ENCODE measurements around the gene SLC7A1.

Gene SLC7A1

DNA sequence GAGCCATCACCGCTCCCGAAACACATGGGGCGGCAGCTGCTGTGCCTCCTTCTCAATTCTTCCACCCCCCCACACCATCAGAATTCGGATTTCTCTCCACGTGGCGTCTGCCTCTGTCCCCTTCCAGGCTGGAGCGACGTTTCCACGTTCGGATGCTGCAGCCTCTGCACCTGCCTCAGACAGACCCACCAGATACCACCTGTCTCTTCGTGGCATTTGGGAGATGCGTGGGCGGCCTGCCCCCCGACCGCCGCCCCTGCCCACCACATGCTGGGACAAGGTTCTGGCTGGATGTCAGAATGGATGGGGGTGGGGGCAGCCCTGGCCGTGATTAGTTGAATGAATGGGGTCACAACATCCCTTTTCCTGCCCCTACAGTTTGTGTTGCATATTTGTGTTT lies 90.0 kb downstream of the SLC7A1 start:
- Histone ChIP-seq H3K9me3 (ENCODE audit: control insufficient read depth, low read depth, low read length) (no peaks in the 10 kb centered on the region), H3K4me1 (ENCODE audit: control insufficient read depth, low read depth, low read length) (peaks cover 2% of the 10 kb centered on the region), H3K27ac (ENCODE audit: low read length) (no peak overlapping the region), H3K4me3 (ENCODE audit: low read length) (no peak overlapping the region), H3K9ac (ENCODE audit: low read length) (no peak overlapping the region), H3K36me3 (ENCODE audit: control insufficient read depth, low read depth, low read length) (no peaks in the 10 kb centered on the region), H3K27me3 (ENCODE audit: control insufficient read depth, insufficient read depth, low read length) (no peaks in the 10 kb centered on the region)

DNA sequence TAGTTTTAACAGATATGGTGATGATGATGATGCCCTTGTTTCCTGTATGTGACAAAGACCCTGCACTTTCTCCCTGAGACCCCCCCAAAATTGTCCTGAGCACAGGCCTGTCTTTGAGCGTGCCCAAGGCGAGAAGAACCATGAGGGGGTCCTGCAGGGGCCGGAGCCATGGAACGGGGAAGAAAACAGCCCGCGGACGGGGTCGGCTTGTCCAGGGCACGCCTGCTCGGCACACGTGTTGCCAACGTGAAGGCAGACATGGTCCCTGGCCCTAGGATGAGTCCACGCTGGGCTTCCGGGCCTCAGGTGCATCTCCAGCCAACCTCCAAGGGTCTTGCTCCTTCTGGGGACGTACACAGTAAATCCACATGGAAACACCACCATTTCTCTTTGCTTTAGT lies 90.8 kb downstream of the SLC7A1 start:
- Histone ChIP-seq H3K9ac (ENCODE audit: low read length) (no peak overlapping the region), H3K9me3 (ENCODE audit: control insufficient read depth, low read depth, low read length) (no peaks in the 10 kb centered on the region), H3K27ac (ENCODE audit: low read length) (no peak overlapping the region), H3K4me1 (ENCODE audit: control insufficient read depth, low read depth, low read length) (peaks cover 2% of the 10 kb centered on the region), H3K27me3 (ENCODE audit: control insufficient read depth, insufficient read depth, low read length) (no peaks in the 10 kb centered on the region), H3K4me3 (ENCODE audit: low read length) (no peak overlapping the region), H3K36me3 (ENCODE audit: control insufficient read depth, low read depth, low read length) (no peaks in the 10 kb centered on the region)

DNA sequence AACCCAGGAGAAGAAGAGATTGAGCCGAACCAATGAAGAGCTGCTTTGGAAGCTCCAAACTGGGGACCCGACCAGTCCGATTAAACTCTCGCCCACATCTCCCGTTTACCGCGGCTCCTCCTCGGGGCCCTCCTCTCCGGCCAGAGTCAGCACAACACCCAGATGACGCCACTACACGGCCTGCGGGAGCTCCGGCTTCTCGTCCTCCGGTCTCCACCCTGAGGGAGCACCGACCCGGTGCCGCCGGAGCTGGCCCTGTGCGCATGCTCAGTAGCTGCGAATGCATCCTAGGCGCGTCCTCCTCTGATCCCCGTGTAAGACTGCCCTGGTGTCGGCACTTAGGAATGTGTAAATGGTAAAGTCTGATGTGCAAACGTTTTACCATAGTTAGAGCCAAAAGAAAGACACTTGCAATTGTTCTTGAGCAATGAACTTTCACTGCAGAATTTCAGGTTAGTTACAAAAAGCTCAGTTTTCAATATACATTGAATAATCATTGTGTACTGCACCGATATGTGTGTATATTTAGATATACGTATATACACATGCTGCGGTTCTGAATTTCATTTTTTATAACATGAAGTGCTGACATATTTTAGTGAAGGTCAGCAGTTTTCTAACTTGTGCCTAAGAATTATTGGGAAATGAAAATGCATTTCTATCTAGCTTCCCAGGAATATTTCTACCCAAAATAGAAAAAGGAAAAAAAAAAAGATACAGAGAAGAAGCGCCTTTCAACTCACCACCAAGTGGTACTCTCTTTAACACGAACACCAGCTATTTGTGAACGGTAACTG lies 92.2 kb downstream of the SLC7A1 start:
- H3K4me3 ChIP-seq (ENCODE audit: low read length), result peak overlapping the region; percentile 23
- H3K27me3 ChIP-seq (ENCODE audit: control insufficient read depth, insufficient read depth, low read length), result no peaks in the 10 kb centered on the region
- no peaks in the 10 kb centered on the region for H3K36me3 ChIP-seq (ENCODE audit: control insufficient read depth, low read depth, low read length)
- H3K4me1 ChIP-seq (ENCODE audit: control insufficient read depth, low read depth, low read length), result peaks cover 2% of the 10 kb centered on the region
- H3K9ac ChIP-seq (ENCODE audit: low read length), result no peak overlapping the region
- H3K27ac ChIP-seq (ENCODE audit: low read length), result no peak overlapping the region
- H3K9me3 ChIP-seq (ENCODE audit: control insufficient read depth, low read depth, low read length), result no peaks in the 10 kb centered on the region

DNA sequence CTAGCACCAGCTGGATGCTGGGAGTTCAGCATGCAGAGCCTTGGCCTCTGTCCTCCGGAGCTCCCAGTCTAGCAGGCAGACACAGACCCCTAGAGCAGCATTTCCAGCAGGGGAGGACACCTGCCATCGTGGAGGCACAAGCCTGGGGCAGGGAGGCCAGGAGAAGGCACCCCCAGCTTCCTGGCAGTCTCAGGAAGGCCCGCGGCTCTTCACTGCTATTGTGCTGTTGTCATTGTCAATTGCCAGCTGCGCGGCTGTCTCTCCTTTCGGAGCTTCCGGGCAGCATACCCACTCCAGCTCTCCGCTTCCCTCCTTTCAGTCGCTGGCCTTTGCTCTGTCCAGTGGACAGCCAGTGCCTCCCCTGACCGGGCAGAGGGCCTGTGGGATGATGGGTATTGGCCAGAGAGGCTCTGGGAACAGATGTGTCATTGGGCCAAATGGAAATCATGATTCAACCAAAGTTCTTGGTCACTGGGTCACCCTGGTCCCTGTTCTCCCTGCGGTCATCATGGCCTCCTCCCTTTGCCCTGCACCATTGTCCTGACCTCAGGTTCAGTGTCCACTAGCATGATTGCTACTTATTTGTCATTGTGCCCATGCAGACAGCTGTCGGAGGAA lies 93.0 kb downstream of the SLC7A1 start:
- peak overlapping the region; percentile 23 for H3K4me3 ChIP-seq (ENCODE audit: low read length)
- no peaks in the 10 kb centered on the region for H3K36me3 ChIP-seq (ENCODE audit: control insufficient read depth, low read depth, low read length)
- no peaks in the 10 kb centered on the region for H3K9me3 ChIP-seq (ENCODE audit: control insufficient read depth, low read depth, low read length)
- H3K27me3 ChIP-seq (ENCODE audit: control insufficient read depth, insufficient read depth, low read length), result no peaks in the 10 kb centered on the region
- H3K27ac ChIP-seq (ENCODE audit: low read length), result no peak overlapping the region
- no peak overlapping the region for H3K9ac ChIP-seq (ENCODE audit: low read length)
- H3K4me1 ChIP-seq (ENCODE audit: control insufficient read depth, low read depth, low read length), result peaks cover 2% of the 10 kb centered on the region

DNA sequence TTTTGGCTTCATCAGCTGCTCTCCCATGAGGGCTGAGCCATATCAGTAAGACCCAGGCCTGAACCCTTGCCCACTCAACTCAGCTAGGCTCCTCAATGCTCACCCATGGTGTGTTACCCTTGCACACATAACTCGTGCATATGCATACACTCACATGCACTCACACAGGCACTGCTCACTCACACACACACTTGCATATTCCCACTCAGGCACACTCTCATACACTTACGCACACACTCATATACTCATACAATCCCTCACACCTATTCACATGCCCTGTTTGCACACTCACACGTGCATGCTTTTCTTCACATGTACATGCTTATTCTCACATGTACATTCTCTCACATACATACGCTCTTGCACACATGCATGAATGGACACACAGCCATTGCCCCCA lies 93.8 kb downstream of the SLC7A1 start:
- Histone ChIP-seq H3K9ac (ENCODE audit: low read length) (no peak overlapping the region), H3K36me3 (ENCODE audit: control insufficient read depth, low read depth, low read length) (no peaks in the 10 kb centered on the region), H3K4me1 (ENCODE audit: control insufficient read depth, low read depth, low read length) (peaks cover 8% of the 10 kb centered on the region), H3K4me3 (ENCODE audit: low read length) (no peak overlapping the region), H3K27ac (ENCODE audit: low read length) (no peak overlapping the region), H3K9me3 (ENCODE audit: control insufficient read depth, low read depth, low read length) (no peaks in the 10 kb centered on the region), H3K27me3 (ENCODE audit: control insufficient read depth, insufficient read depth, low read length) (no peaks in the 10 kb centered on the region)

DNA sequence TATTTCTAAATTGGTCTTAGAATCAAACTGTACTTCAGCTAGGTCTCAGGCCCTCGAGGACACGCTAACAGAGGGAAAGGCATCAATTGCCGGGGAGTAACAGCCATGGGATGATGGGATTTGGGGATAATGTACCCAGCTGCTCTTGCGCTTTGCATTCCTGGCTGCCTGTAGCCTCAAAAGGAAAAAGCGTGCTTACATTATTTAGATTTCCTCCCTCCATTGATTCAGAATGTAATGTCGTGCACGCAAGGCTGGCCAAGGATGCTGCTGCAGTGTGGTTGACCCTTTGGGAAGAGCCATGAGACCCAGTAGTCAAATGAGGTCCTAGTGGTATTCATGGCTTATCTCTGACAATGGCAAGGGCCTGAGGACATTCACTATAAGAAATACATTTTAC lies 95.1 kb downstream of the SLC7A1 start:
- Histone ChIP-seq H3K4me3 (ENCODE audit: low read length) (no peak overlapping the region), H3K27me3 (ENCODE audit: control insufficient read depth, insufficient read depth, low read length) (no peaks in the 10 kb centered on the region), H3K9me3 (ENCODE audit: control insufficient read depth, low read depth, low read length) (no peaks in the 10 kb centered on the region), H3K36me3 (ENCODE audit: control insufficient read depth, low read depth, low read length) (no peaks in the 10 kb centered on the region), H3K27ac (ENCODE audit: low read length) (no peak overlapping the region), H3K4me1 (ENCODE audit: control insufficient read depth, low read depth, low read length) (peaks cover 8% of the 10 kb centered on the region), H3K9ac (ENCODE audit: low read length) (no peak overlapping the region)

DNA sequence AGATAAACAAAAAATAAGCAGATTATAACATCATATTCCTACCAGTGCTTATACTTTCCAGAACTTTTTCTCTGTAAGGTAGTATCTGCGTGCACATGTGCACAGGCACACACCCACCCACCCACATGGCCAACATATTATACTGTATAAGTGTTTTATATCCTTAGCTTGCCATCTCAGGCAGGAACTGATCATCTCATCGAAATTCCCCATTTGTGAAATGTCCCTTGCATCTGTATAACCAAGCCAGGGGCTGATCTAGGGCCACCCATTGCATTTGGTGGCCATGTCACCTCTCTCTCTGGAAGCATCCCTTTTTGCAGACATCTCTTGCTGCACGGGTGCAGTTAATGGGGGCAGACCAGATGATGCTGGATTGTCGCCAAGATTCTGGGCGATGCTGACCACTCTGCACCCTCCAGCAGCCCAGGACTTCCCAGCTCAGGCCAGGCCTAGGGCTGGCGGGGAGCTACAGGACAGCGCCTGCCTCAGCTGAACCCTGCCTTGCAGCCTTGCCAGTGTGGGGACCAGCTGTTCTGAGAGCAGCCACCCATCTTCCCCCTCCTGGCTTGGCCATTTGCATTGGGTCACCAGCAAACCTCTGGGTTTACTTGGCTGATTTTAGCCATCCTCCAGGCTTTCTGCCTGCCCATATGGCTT lies 95.9 kb downstream of the SLC7A1 start:
- Histone ChIP-seq H3K27me3 (ENCODE audit: control insufficient read depth, insufficient read depth, low read length) (no peaks in the 10 kb centered on the region), H3K9me3 (ENCODE audit: control insufficient read depth, low read depth, low read length) (no peaks in the 10 kb centered on the region), H3K9ac (ENCODE audit: low read length) (no peak overlapping the region), H3K36me3 (ENCODE audit: control insufficient read depth, low read depth, low read length) (no peaks in the 10 kb centered on the region), H3K27ac (ENCODE audit: low read length) (no peak overlapping the region), H3K4me1 (ENCODE audit: control insufficient read depth, low read depth, low read length) (peaks cover 8% of the 10 kb centered on the region), H3K4me3 (ENCODE audit: low read length) (no peak overlapping the region)

DNA sequence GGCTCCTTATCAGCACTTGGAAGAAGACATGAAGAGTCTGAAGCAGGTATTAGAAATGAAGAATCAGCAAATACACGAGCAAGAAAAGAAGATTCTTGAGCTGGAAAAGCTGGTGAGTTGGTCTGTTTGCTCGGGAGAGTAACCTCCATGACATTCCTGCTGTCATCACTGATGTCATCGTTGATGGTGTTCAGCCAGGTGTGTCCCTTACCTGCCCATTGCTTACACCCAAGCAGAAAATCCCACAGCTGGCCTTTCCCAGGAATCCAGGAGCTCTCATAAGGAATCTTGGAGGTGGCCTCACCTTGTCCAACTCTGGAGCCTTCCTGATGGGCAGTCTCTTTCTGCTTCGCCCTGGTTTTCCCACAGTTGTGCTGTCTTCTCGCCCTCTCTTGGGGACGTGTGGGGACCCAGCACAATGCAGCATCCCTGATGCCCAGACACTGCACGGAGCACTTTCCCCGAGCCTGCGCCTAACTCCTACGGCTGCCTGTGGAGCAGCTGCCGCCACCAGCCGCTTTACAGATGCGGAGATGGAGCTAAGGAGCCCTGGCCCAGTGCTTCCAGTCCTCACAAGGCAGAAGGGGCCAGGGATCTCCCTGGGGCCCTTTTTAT lies 97.0 kb downstream of the SLC7A1 start:
- no peaks in the 10 kb centered on the region for H3K9me3 ChIP-seq (ENCODE audit: control insufficient read depth, low read depth, low read length)
- H3K27ac ChIP-seq (ENCODE audit: low read length), result no peak overlapping the region
- no peak overlapping the region for H3K4me3 ChIP-seq (ENCODE audit: low read length)
- no peak overlapping the region for H3K9ac ChIP-seq (ENCODE audit: low read length)
- no peaks in the 10 kb centered on the region for H3K36me3 ChIP-seq (ENCODE audit: control insufficient read depth, low read depth, low read length)
- H3K27me3 ChIP-seq (ENCODE audit: control insufficient read depth, insufficient read depth, low read length), result no peaks in the 10 kb centered on the region
- peaks cover 11% of the 10 kb centered on the region for H3K4me1 ChIP-seq (ENCODE audit: control insufficient read depth, low read depth, low read length)

DNA sequence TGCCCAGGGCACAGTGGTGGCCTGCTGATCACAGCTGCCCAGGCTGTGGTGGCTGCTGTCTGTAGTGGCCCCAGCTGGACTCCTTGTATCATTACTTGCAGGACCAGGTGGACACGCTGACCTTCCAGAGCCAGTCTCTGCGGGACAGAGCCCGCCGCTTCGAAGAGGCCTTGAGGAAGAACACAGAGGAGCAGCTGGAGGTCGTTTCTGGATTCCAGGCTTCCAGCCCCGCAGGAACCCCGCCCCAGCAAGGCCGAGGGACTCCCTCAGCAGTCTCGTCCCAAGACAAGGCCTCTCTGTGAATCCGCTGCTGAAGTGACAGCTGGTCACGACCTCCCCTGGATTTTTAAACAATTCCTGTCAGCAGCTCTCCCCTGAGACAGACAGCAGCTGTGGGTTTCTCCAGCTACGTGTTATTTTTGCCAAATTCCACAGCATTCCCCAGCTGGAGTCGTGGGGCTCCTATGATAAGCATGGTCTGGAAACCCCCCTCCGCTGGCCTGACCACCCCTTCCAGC lies 98.3 kb downstream of the SLC7A1 start:
- H3K36me3 ChIP-seq (ENCODE audit: control insufficient read depth, low read depth, low read length), result no peaks in the 10 kb centered on the region
- no peaks in the 10 kb centered on the region for H3K27me3 ChIP-seq (ENCODE audit: control insufficient read depth, insufficient read depth, low read length)
- H3K9me3 ChIP-seq (ENCODE audit: control insufficient read depth, low read depth, low read length), result no peaks in the 10 kb centered on the region
- H3K27ac ChIP-seq (ENCODE audit: low read length), result no peak overlapping the region
- H3K4me1 ChIP-seq (ENCODE audit: control insufficient read depth, low read depth, low read length), result peaks cover 8% of the 10 kb centered on the region
- no peak overlapping the region for H3K9ac ChIP-seq (ENCODE audit: low read length)
- no peak overlapping the region for H3K4me3 ChIP-seq (ENCODE audit: low read length)

DNA sequence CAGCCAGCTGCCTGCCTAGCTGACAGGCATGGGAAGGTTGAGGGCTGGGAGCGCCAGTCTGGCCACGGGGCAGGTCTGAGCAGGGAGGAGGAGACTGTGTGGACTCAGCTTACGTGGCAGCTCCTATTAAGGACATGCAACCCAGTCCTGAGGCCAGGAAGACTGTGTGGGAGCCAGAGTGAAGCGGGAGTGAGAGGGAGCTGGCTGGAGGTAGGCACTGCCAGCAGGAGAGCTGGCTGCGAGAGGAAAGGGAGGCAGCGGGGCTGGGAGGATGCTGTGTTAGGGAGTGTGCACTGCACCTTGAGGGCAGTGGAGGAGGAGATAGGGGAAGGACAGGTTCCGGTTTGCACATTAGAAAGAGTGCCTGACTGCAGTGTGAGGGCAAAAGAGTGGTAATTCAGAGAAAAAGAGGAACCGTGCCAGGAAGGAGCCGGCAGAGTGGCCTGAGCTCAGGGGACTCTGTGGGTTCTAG lies 99.2 kb downstream of the SLC7A1 start:
- Histone ChIP-seq H3K4me3 (ENCODE audit: low read length) (no peak overlapping the region), H3K9ac (ENCODE audit: low read length) (no peak overlapping the region), H3K27me3 (ENCODE audit: control insufficient read depth, insufficient read depth, low read length) (no peaks in the 10 kb centered on the region), H3K9me3 (ENCODE audit: control insufficient read depth, low read depth, low read length) (no peaks in the 10 kb centered on the region), H3K27ac (ENCODE audit: low read length) (no peak overlapping the region), H3K4me1 (ENCODE audit: control insufficient read depth, low read depth, low read length) (peaks cover 8% of the 10 kb centered on the region), H3K36me3 (ENCODE audit: control insufficient read depth, low read depth, low read length) (no peaks in the 10 kb centered on the region)

DNA sequence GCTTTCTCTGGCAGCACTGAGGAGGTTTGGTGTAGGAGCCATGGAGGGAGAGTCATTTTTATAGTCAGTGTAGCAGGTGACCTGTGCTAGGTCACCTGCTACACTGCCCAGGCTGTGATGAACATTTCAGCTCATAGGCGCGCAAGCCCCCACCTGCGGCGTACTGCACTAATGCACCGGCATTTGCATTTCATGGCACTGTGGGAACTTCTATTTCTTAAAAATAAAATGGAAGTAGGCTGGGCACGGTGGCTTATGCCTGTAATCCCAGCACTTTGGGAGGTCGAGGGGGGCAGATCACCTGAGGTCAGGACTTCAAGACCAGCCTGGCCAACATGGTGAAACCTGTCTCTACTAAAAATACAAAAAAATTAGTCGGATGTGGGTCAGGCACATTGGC lies 101.0 kb downstream of the SLC7A1 start:
- no peak overlapping the region for H3K27ac ChIP-seq (ENCODE audit: low read length)
- H3K4me1 ChIP-seq (ENCODE audit: control insufficient read depth, low read depth, low read length), result peaks cover 8% of the 10 kb centered on the region
- H3K36me3 ChIP-seq (ENCODE audit: control insufficient read depth, low read depth, low read length), result no peaks in the 10 kb centered on the region
- no peaks in the 10 kb centered on the region for H3K9me3 ChIP-seq (ENCODE audit: control insufficient read depth, low read depth, low read length)
- no peaks in the 10 kb centered on the region for H3K27me3 ChIP-seq (ENCODE audit: control insufficient read depth, insufficient read depth, low read length)
- no peak overlapping the region for H3K9ac ChIP-seq (ENCODE audit: low read length)
- H3K4me3 ChIP-seq (ENCODE audit: low read length), result no peak overlapping the region

Data from iPS-18a (cell line).